HG03135 (cell line): ENCODE data around the gene PKP1.

Experiments
- ATAC-seq: cut with Tn5 transposase; IDR thresholded peaks from one replicate; pipeline ENCODE4 v1.9.1; 2021; ENCODE audit warnings: mild to moderate bottlenecking, moderate library complexity; ENCODE audit not compliant: unreplicated experiment

PKP1 gene

GRCh38 chr1:201363467-201363866 is 80.2 kb downstream of the PKP1 start:
- ATAC-seq, result no peak

GRCh38 chr1:201364808-201365105 is 81.5 kb downstream of the PKP1 start:
- ATAC-seq, result no peak

GRCh38 chr1:201365251-201365650 is 81.9 kb downstream of the PKP1 start:
- ATAC-seq, result no peak

- no peak for ATAC-seq
Observed at GRCh38 chr1:201366696-201367095, 83.4 kb downstream of the PKP1 start.

- no peak for ATAC-seq
Observed at GRCh38 chr1:201369209-201369608, 85.9 kb downstream of the PKP1 start.

- no peak for ATAC-seq
Observed at GRCh38 chr1:201370500-201370899, 87.2 kb downstream of the PKP1 start.

- no peak for ATAC-seq
Observed at GRCh38 chr1:201371276-201371675, 88.0 kb downstream of the PKP1 start.

GRCh38 chr1:201371792-201372191 is 88.5 kb downstream of the PKP1 start:
- ATAC-seq, result no peak

- no peak for ATAC-seq
Observed at GRCh38 chr1:201374364-201374763, 91.1 kb downstream of the PKP1 start.

GRCh38 chr1:201375169-201375568 is 91.9 kb downstream of the PKP1 start:
- ATAC-seq, result no peak

- no peak for ATAC-seq
Observed at GRCh38 chr1:201376107-201376463, 92.8 kb downstream of the PKP1 start.

- no peak for ATAC-seq
Observed at GRCh38 chr1:201376464-201377374, 93.4 kb downstream of the PKP1 start.

GRCh38 chr1:201377611-201378092 is 94.3 kb downstream of the PKP1 start, which contains the start of gene TNNT2:
Gene TNNT2, minus strand, starts transcription at chr1:201377680. Its CDS starts 4,426 bp downstream, at chr1:201373254.
- no peak for ATAC-seq

GRCh38 chr1:201378804-201379203 is 95.5 kb downstream of the PKP1 start:
- ATAC-seq, result no peak

GRCh38 chr1:201379733-201380242 is 96.5 kb downstream of the PKP1 start:
- ATAC-seq, result no peak

GRCh38 chr1:201381130-201381529 is 97.8 kb downstream of the PKP1 start:
- no peak for ATAC-seq
